Sigmoid colon (tissue), 7 donors: Measurements from ENCODE around the gene SRSF4. TPM values are rescaled to one million over a fixed set of nuclear protein-coding genes. Genes with fewer than 3 reads are reported as not detected.
A peak's percentile ranks its signal among the peaks of the same experiment; 100 is the strongest.
"Not testable (repeated sequence)": the region's sequence is repeated elsewhere in the genome, so short reads cannot be mapped to it uniquely, and the experiment has no call there.

Experiments used
- DNase-seq: peaks from one replicate; pipeline ENCODE4 v3.0.0-alpha.2; 2019
- H3K27ac ChIP-seq, 4 donors: fragments of 200-600 bp; sonication (generic); one replicate each; pipeline ENCODE4 v1.5.1; 2016 to 2019; ENCODE audit warnings: mild to moderate bottlenecking in 1 of 4
- H3K27me3 ChIP-seq, 3 donors: fragments of 200-600 bp; sonication (generic); one replicate each; pipeline ENCODE4 v1.5.1; 2019; ENCODE audit warnings: mild to moderate bottlenecking in 1 of 3
- H3K36me3 ChIP-seq, 4 donors: fragments of 200-600 bp; sonication (generic); one replicate each; pipeline ENCODE4 v1.5.1; 2016 to 2019
- H3K4me1 ChIP-seq, 4 donors: fragments of 200-600 bp; sonication (generic); one replicate each; pipeline ENCODE4 v1.5.1; 2017 to 2019
- H3K4me3 ChIP-seq, 4 donors: fragments of 200-600 bp; sonication (generic); one replicate each; pipeline ENCODE4 v1.5.1; 2017 to 2019; ENCODE audit warnings: mild to moderate bottlenecking in 2 of 4, moderate library complexity in 1 of 4
- H3K9me3 ChIP-seq, 4 donors: fragments of 200-600 bp in 3 of 4; sonication (generic) in 3 of 4; one replicate each; pipeline versions ENCODE4 v1.5.1 to v1.6.1; 2013 to 2019
- EP300 ChIP-seq, 4 donors: sonication (generic); formaldehyde crosslinking; IDR thresholded peaks; one replicate each; pipeline ENCODE4 v1.6.1; 2017; ENCODE audit warnings: antibody characterized with exemption in 4 of 4
- POLR2A ChIP-seq, 2 donors: fragments of 450-650 bp; IDR thresholded peaks; one replicate each; pipeline ENCODE4 v1.6.1; 2016; ENCODE audit warnings: antibody characterized with exemption in 2 of 2, mild to moderate bottlenecking in 2 of 2, moderate library complexity in 2 of 2
- POLR2AphosphoS5 ChIP-seq, 4 donors: sonication (generic); formaldehyde crosslinking; IDR thresholded peaks; one replicate each; pipeline ENCODE4 v1.6.1; 2017; ENCODE audit warnings: antibody characterized with exemption in 4 of 4
- WGBS, 2 donors: extraction: QIAGEN DNeasy Blood & Tissue Kit; methylation state at CpG; one replicate each; pipeline ENCODE4 v1.1.7; 2013; 5-methylcytosine and 5-hydroxymethylcytosine counted together
- intact Hi-C: fragments of 100-400 bp; cut with DNase I; formaldehyde crosslinking; loops from one replicate; pipeline ENCODE4 v1.15.1; 2023
- polyA plus RNA-seq, 3 donors: library from polyadenylated mRNA; stranded (reverse); fragments of 200-250 nt; gene quantifications; one replicate each; pipeline ENCODE4 v1.2.3, GENCODE V29; 2013
- total RNA-seq, 4 donors: library from RNA; depleted of rRNA; stranded (reverse); fragments of >200 nt; gene quantifications; one replicate each; pipeline ENCODE4 v1.1.0, GENCODE V29; 2016
- TF ChIP-seq, protein P1 (sequence below), 4 experiments: fragments of 450-650 bp in 3 of 4; fragments of 200-600 bp in 1 of 4; IDR thresholded peaks; one replicate each; pipeline ENCODE4 v1.5.1; 2016 to 2019; ENCODE audit warnings: antibody characterized with exemption in 4 of 4, mild to moderate bottlenecking in 3 of 4, moderate library complexity in 2 of 4
- donor health status: healthy with polysubstance abuse.
- donor health status: Bipolar disorder and iron deficiency.
- donor health status: healthy.

SRSF4 gene
- total and polyA plus RNA-seq, 7 donors, result 41.4 to 110 (median 80.3) TPM

DNA sequence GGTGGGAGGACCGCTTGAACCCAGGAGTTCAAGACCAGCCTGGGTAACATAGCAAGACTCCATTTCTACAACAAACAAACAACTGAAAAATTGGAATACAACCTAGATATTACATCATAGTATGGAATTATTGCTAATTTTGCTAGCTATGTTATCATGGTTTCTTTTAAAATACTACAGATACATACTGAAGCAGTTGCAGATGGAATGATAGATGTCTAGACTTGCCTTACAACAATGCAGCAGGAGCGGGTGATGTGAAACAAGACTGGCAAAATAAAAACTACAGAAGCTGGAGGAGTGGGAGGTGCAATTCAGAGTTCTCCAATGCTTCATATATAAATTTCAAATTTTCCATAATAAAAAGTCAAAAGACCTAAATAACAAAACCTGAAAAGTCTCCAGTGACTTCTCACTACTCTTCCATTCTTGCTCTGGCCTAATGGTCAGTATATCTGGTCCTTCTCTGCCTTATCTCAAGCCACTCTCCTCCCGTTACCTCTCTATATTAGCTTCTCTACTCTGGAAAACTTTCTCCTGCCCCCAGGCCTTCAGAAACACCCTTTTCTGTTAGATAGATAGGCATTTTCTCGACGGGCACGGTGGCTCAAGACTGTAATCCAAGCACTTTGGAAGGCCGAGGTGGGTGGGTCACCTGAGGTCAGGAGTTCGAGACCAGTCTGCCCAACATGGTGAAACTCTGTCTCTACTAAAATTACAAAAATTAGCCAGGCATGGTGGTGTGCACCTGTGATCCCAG is 29.5 kb downstream of the SRSF4 start:
- Histone ChIP-seq H3K27ac (no peak overlapping the region), H3K36me3 (peaks cover 64 to 91% (median 77%) of the 10 kb centered on the region in 4 donors), H3K27me3 (no peaks in the 10 kb centered on the region), H3K4me1 (peaks cover 0 to 14% (median 11%) of the 10 kb centered on the region in 4 donors), H3K9me3 (no peaks in the 10 kb centered on the region), H3K4me3 (no peak overlapping the region)
- intact Hi-C loops, result no loop called here
- TF ChIP-seq POLR2A (IDR thresholded peaks at IDR 0.05), result no peak
- no peak for TF ChIP-seq EP300 (IDR thresholded peaks at IDR 0.05)
- DNase-seq, result no peak
- WGBS, 2 donors, result 92 to 96% methylated on average over 8 of the region's 8 CpGs

DNA sequence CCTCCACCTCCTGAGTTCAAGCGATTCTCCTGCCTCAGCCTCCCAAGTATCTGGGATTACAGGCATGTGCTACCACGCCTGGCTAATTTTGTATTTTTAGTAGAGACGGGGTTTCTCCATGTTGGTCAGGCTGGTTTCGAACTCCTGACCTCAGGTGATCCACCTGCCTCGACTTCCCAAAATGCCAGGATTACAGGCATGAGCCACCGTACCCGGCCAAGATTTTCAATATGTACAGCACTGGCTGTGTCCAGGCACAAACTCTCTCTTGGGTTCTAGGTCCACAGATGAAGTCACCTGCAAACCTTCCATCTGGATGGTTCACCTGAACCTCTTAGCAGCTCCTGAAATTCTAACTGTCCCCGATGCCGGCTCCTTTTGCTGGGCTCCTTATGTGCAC is 31.4 kb downstream of the SRSF4 start:
- H3K9me3 ChIP-seq, intact Hi-C loops, H3K4me1 ChIP-seq, H3K4me3 ChIP-seq, H3K27ac ChIP-seq, H3K27me3 ChIP-seq, DNase-seq: not testable (repeated sequence)
- peaks cover 64 to 100% (median 81%) of the 10 kb centered on the region in 4 donors for H3K36me3 ChIP-seq
- WGBS, 2 donors, result 97 to 99% methylated on average over 9 of the region's 9 CpGs

DNA sequence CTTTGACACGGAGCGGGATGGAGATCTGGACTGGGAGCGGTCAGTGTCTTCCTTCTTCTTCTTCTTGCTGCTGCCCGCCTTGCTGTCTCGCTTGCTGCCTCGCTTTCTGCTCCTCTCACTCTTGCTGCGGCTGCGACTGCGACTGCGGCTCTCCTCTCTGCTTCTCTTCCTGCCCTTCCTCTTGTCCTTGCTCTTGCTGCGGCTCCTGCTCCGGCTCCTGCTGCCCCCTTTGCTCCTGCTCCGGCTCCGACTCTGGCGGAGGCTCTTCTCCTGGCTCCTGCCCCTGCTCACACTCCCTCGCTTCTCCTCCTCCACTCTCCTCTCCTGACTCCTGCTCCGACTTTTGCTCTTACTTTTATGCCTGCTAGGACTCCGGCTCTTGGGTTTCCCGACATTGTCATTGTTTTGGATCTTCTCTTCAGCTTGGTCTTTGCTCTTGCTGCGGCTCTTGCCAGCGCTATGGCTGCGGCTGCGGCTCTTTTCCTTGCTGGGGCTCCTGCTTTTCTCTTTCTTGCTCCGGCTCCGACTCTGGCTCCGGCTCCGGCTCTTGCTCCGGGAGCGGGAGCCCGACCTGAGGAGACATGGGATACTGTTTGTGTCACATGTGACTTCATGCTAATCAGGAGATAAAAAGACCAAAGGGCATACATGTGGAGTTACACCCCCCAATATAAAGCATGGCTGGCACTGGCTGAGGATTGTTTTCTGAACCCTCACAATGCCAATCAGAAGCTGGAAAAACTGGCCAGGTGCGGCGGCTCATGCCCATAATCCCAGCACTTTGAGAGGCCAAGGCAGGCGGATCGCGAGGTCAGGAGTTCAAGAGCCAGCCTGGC is 32.8 kb downstream of the SRSF4 start:
- no peak for DNase-seq
- TF ChIP-seq EP300 (IDR thresholded peaks at IDR 0.05), result no peak
- TF ChIP-seq, protein P1, sequence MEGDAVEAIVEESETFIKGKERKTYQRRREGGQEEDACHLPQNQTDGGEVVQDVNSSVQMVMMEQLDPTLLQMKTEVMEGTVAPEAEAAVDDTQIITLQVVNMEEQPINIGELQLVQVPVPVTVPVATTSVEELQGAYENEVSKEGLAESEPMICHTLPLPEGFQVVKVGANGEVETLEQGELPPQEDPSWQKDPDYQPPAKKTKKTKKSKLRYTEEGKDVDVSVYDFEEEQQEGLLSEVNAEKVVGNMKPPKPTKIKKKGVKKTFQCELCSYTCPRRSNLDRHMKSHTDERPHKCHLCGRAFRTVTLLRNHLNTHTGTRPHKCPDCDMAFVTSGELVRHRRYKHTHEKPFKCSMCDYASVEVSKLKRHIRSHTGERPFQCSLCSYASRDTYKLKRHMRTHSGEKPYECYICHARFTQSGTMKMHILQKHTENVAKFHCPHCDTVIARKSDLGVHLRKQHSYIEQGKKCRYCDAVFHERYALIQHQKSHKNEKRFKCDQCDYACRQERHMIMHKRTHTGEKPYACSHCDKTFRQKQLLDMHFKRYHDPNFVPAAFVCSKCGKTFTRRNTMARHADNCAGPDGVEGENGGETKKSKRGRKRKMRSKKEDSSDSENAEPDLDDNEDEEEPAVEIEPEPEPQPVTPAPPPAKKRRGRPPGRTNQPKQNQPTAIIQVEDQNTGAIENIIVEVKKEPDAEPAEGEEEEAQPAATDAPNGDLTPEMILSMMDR (IDR thresholded peaks at IDR 0.05), result no peak
- TF ChIP-seq POLR2AphosphoS5 (IDR thresholded peaks at IDR 0.05), result no peak
- no peak for TF ChIP-seq POLR2A (IDR thresholded peaks at IDR 0.05)
- peaks cover 0 to 4% (median 0%) of the 10 kb centered on the region in 4 donors for H3K4me1 ChIP-seq
- intact Hi-C loops, result no loop called here
- H3K27ac ChIP-seq, result no peak overlapping the region
- H3K9me3 ChIP-seq, result no peaks in the 10 kb centered on the region
- no peaks in the 10 kb centered on the region for H3K27me3 ChIP-seq
- no peak overlapping the region for H3K4me3 ChIP-seq
- WGBS, 2 donors, result 96% methylated on average over 35 of the region's 35 CpGs
- peaks cover 56 to 93% (median 69%) of the 10 kb centered on the region in 4 donors for H3K36me3 ChIP-seq

DNA sequence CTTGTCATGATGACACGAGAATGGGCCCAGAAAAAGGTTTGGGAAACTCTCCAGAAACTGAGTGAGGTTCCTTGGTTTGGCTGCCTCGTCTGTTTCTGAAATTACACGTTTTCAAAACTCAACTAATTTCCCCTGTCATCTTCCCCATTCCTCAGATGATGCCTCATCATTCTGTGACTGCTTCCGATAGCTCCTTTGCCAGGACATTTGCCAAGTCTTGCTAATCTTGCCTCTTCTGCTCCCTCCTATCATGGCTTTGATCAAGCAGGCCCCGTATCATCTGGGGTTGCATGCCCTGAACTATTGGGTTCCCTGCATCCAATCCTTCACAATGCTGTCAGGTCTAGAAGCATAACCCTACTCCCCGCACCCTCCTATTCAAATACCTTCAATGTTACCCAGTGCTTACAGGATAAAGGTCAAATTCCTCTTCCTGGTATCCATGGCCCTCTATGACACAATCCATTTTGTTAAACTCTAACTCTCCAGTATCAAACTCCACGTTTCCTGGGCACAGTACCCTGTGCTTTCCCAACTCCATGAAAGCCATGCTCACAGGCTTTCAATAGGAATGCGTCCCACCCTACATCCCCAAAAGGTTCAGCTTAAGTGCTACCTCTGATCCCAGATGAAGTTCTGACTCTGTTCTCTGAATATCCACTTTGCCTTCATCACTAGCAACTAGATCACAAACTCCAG is 35.8 kb downstream of the SRSF4 start:
- 30 to 68% methylated on average over 8 of the region's 8 CpGs for WGBS, 2 donors
- Histone ChIP-seq H3K4me1 (peaks cover 0 to 4% (median 0%) of the 10 kb centered on the region in 4 donors), H3K27me3 (no peaks in the 10 kb centered on the region), H3K4me3 (no peak overlapping the region), H3K9me3 (no peaks in the 10 kb centered on the region), H3K36me3 (peaks cover 29 to 66% (median 40%) of the 10 kb centered on the region in 4 donors), H3K27ac (peak overlapping the region in 1 of 4 donors; percentile 52)
- no peak for DNase-seq
- intact Hi-C loops, result no loop called here
- no peak for TF ChIP-seq POLR2A (IDR thresholded peaks at IDR 0.05)
- TF ChIP-seq EP300 (IDR thresholded peaks at IDR 0.05), result no peak
- TF ChIP-seq, protein P1 (IDR thresholded peaks at IDR 0.05), result no peak
- no peak for TF ChIP-seq POLR2AphosphoS5 (IDR thresholded peaks at IDR 0.05)

DNA sequence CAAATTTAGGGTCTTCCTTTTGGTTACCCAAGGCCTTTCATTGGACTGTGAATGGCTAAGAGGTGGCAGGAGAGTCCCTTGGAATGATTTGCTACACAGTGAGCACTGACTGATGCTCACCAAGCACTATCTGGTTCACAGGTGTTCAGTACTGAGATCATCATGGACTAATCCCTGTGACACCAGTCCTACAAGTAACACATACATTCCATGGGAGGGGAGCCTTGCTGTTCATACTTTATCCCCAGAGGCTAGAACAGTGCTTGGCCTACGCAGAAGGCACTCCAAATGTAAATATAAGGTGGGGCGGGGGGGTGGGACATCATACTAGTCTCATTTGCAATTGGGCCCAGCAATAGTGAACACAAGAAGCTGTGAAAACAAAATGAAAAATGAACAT is 37.5 kb downstream of the SRSF4 start:
- 85 to 96% methylated on average over 2 of the region's 2 CpGs for WGBS, 2 donors
- Histone ChIP-seq H3K27ac (no peak overlapping the region), H3K4me3 (no peak overlapping the region), H3K4me1 (peaks cover 0 to 4% (median 0%) of the 10 kb centered on the region in 4 donors), H3K27me3 (no peaks in the 10 kb centered on the region), H3K36me3 (peaks cover 18 to 49% (median 23%) of the 10 kb centered on the region in 4 donors), H3K9me3 (no peaks in the 10 kb centered on the region)
- intact Hi-C loops, result no loop called here
- no peak for DNase-seq
- TF ChIP-seq EP300 (IDR thresholded peaks at IDR 0.05) (no peak), POLR2A (IDR thresholded peaks at IDR 0.05) (no peak), POLR2AphosphoS5 (IDR thresholded peaks at IDR 0.05) (no peak)
- TF ChIP-seq, protein P1 (IDR thresholded peaks at IDR 0.05), result no peak
